Brain microvascular endothelial cell (primary cell): ENCODE results near the gene CD58.

ENCODE experiments used
- DNase-seq: peaks from one replicate; pipeline ENCODE4 v3.0.0-alpha.2; 2020
- H3K27ac ChIP-seq: fragments of 250-450 bp; sonication (Bioruptor Pico); 2 replicates; pipeline ENCODE4 v1.5.1; 2020; ENCODE audit warnings: mild to moderate bottlenecking, moderate library complexity
- H3K27me3 ChIP-seq: fragments of 250-450 bp; sonication (Bioruptor Pico); replicated peaks from 2 replicates; pipeline ENCODE4 v1.5.1; 2020; ENCODE audit warnings: mild to moderate bottlenecking
- H3K36me3 ChIP-seq: fragments of 250-450 bp; sonication (Bioruptor Pico); replicated peaks from 2 replicates; pipeline ENCODE4 v1.5.1; 2020; ENCODE audit warnings: mild to moderate bottlenecking
- H3K4me3 ChIP-seq: 2 replicates; pipeline ENCODE4 v1.5.1; 2011; ENCODE audit warnings: low read depth, mild to moderate bottlenecking, control low read depth, low read length, moderate library complexity
- CTCF ChIP-seq: IDR thresholded peaks from 2 replicates; pipeline ENCODE4 v1.5.1; 2011; ENCODE audit warnings: low read depth, mild to moderate bottlenecking, moderate library complexity, low read length, control low read depth, inconsistent platforms; ENCODE audit errors: missing control alignments
- in situ Hi-C: cut with HindIII; loops from 2 replicates; pipeline ENCODE4 v1.10.0; 2017; ENCODE audit warnings: low sequenced_read_pairs, low pct_ligation_motif_present

Gene CD58

GRCh38 chr1:116491700-116492357 lies 79.0 kb downstream of the CD58 start:
- H3K27ac ChIP-seq = no peak overlapping the region
- H3K27me3 ChIP-seq = no peaks in the 10 kb centered on the region
- in situ Hi-C loops = loop anchor here (25.0 kb wide), 2 partner anchors 105 to 330 kb away; no protein-coding TSS in a partner anchor

GRCh38 chr1:116490588-116490987 lies 80.2 kb downstream of the CD58 start:
- DNase-seq = no peak
- Histone ChIP-seq H3K27me3 (no peaks in the 10 kb centered on the region), H3K27ac (no peak overlapping the region), H3K4me3 (no peak overlapping the region), H3K36me3 (no peaks in the 10 kb centered on the region)
- in situ Hi-C loops = loop anchor here (25.0 kb wide), 2 partner anchors 103 to 328 kb away; no protein-coding TSS in a partner anchor
- TF ChIP-seq CTCF = no peak

More at GRCh38 chr1:116491700-116492357, 79.0 kb downstream of the CD58 start:
- TF ChIP-seq CTCF = no peak
- H3K4me3 ChIP-seq = no peak overlapping the region
- DNase-seq = no peak
- no peaks in the 10 kb centered on the region for H3K36me3 ChIP-seq

- no peak for TF ChIP-seq CTCF
- Histone ChIP-seq H3K36me3 (no peaks in the 10 kb centered on the region), H3K27me3 (no peaks in the 10 kb centered on the region), H3K4me3 (no peak overlapping the region), H3K27ac (no peak overlapping the region)
- in situ Hi-C loops = loop anchor here (25.0 kb wide), 2 partner anchors 102 to 327 kb away; no protein-coding TSS in a partner anchor
- DNase-seq = no peak
Measured at GRCh38 chr1:116489231-116489697, 81.6 kb downstream of the CD58 start.

- Histone ChIP-seq H3K36me3 (no peaks in the 10 kb centered on the region), H3K4me3 (no peak overlapping the region), H3K27me3 (no peaks in the 10 kb centered on the region), H3K27ac (no peak overlapping the region)
- DNase-seq = no peak
- TF ChIP-seq CTCF = no peak
- in situ Hi-C loops = loop anchor here (25.0 kb wide), 2 partner anchors 101 to 326 kb away; no protein-coding TSS in a partner anchor
Measured at GRCh38 chr1:116488071-116488470, 82.8 kb downstream of the CD58 start.

GRCh38 chr1:116487583-116487982 lies 83.2 kb downstream of the CD58 start:
- H3K27ac ChIP-seq = no peak overlapping the region
- no peaks in the 10 kb centered on the region for H3K36me3 ChIP-seq
- H3K27me3 ChIP-seq = no peaks in the 10 kb centered on the region
- DNase-seq = no peak
- in situ Hi-C loops = loop anchor here (25.0 kb wide), 2 partner anchors 100 to 325 kb away; no protein-coding TSS in a partner anchor
- no peak for TF ChIP-seq CTCF
- no peak overlapping the region for H3K4me3 ChIP-seq
